T47D (cell line): ENCODE results near the gene TBKBP1.

ENCODE experiments used
- DNase-seq, 2 experiments: peaks; one replicate each; pipeline versions ENCODE4 v3.0.0 to v3.0.0-alpha.2; 2011 to 2012; ENCODE audit warnings: low read depth in 1 of 2, low spot score in 1 of 2
- JUND ChIP-seq: IDR thresholded peaks from 2 replicates; pipeline ENCODE4 v1.6.1; 2012; ENCODE audit warnings: low read depth
- in situ Hi-C: cut with HindIII; loops from 2 replicates; pipeline ENCODE4 v1.10.0; 2016; ENCODE audit warnings: low sequenced_read_pairs, low pct_unique_long_range_greater_than_20kb

Gene TBKBP1

GRCh38 chr17:47684535-47685193 lies 9.3 kb upstream of the TBKBP1 start:
- no peak for TF ChIP-seq JUND
- no peak for DNase-seq
- in situ Hi-C loops, result no loop called here

DNA sequence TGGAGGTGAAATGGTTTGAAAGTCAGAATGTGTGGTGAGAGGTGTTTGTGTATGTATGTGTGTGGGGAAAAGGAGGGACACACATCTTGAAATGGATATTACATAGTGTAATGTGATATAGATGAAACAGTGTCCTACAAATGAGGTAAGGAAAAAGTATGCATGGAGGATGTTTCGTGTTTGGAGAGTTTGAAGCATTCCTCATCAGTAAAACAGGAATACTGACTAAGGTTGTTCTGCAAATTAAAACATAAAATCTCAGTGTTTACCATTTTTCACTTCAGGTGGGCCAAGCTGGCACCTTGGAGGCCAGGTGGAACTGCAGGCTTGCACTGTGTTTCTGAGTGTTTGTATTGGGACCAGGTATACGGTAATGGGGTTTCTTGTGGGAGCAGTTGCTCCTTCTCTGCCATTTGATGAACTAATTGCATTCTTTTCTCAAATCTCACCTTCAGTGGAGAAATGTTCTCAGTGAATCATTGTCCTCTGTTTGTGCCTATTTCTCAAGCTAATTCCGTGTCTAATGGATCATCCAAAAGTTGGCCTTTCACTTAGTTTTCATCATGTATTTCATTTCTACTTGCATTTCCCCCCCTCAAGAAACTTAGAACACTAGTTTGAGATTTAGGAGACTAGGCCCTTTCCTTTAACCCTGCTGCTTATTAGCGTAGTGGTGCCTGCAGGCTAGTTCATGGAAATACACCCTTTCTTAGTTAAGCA lies 8.2 kb upstream of the TBKBP1 start:
- TF ChIP-seq JUND, result no peak
- in situ Hi-C loops, result no loop called here

DNA sequence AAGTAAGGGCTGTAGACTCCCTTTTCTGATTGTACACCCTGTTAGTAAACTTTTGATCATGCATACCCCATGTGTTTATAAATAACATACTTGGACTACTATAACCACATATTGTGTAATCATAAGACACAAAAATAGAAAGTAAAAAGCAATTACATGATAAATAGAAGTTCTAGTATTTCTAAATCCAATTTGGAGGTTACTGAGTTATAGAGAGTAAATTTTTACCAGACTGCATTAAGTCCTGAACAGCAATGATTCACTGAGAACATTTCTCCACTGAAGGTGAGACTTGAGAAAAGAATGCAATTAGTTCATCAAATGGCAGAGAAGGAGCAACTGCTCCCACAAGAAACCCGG lies 7.7 kb upstream of the TBKBP1 start:
- no peak for TF ChIP-seq JUND
- DNase-seq, result no peak
- in situ Hi-C loops, result no loop called here

More for the DNA sequence above, 8.2 kb upstream of the TBKBP1 start:
- no peak for DNase-seq

DNA sequence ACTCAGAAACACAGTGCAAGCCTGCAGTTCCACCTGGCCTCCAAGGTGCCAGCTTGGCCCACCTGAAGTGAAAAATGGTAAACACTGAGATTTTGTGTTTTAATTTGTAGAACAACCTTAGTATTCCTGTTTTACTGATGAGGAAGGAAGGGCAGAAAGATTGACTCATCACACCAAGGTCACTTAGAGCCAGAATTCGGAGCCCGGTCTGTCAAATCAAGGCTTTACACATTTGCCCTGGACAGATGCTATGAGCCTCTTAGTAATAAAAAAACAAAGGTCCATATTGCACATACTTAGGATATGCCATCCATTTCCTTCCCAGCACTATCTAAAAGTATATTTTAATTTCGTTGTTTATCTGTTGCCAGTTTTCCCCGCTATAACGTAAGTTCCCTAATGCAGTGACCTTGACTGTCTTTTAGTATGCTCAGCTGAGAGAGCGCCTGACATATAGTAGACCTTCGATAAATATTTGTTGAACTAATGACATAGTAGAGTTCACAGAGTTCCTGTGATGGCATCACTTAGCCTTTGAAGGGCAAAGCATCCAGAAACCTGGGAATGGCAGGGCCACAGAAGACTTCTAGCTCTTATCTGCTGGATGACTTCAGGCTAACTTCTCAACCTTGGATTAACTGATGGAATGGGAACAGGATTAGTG lies 7.2 kb upstream of the TBKBP1 start:
- in situ Hi-C loops, result no loop called here
- no peak for DNase-seq
- TF ChIP-seq JUND, result no peak

GRCh38 chr17:47687328-47687690 lies 6.7 kb upstream of the TBKBP1 start:
- no peak for TF ChIP-seq JUND
- in situ Hi-C loops, result no loop called here
- no peak for DNase-seq

GRCh38 chr17:47687748-47688147 lies 6.2 kb upstream of the TBKBP1 start:
- no peak for TF ChIP-seq JUND
- in situ Hi-C loops, result no loop called here
- no peak for DNase-seq

DNA sequence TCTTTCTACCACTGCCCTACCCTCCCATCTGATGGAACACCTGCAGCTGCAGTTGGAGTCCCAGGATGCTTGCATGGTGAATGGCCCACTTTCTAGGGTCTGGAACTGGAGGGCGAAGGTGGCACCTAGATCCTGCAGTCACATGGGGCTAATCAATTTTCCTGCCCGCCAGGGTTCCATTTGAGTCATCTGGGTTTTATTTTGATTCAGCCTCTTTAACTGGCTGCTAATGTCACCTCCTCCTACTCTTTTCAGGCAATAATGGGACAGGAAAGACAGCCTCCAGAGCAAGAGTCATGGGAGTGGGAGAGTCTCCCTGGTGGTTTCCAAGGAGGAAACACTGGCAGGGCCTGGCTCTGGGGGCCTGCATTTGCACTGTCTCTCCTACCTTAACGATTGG lies 3.8 kb upstream of the TBKBP1 start:
- in situ Hi-C loops, result no loop called here
- TF ChIP-seq JUND, result no peak
- no peak for DNase-seq

DNA sequence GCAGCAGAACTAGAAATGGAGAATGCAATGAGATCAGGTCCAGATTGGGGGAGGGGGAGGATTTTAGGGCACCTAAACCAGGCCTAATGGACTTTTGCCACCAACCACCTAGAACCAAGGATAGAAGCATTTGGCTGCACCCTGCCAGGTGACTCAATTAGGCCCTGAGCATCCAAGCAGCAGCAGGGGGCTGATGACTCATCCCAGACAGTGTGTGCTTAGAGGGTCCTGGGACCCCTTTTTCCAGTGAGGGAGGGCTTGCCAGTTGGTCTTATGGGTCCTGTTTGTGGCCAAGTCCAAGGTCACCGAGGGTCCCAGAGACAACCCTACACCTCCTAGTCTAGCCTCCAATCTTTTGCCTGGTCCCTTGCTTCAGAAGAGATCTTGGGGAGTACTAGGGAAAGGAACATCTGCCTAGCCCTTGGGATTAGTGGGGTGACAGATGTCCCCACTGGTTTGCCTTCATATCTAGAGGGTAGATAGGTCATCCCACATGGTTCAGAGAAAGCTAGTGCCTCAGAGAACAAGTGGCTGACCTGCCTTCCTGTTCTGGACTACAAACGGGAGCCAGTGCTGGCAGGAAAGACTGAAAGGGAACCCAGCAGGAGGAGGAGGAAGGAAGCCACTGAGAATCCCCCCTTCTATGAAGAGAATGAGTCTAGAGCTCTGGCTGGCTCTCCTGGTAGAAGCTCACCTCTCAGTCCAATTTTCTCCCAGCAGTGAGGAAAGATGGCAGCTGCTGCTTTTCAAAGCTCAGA lies 1.6 kb upstream of the TBKBP1 start:
- no peak for TF ChIP-seq JUND
- DNase-seq, result no peak
- in situ Hi-C loops, result no loop called here

- no peak for TF ChIP-seq JUND
- in situ Hi-C loops, result no loop called here
- no peak for DNase-seq
Measured at GRCh38 chr17:47692895-47693730, 848 bp upstream of the TBKBP1 start.

GRCh38 chr17:47694581-47695428 lies 844 bp downstream of the TBKBP1 start:
- no peak for TF ChIP-seq JUND
- in situ Hi-C loops, result no loop called here
- DNase-seq, result peak; percentile 69 to 87

- TF ChIP-seq JUND, result no peak
- in situ Hi-C loops, result no loop called here
Measured at GRCh38 chr17:47695429-47696376, 1.7 kb downstream of the TBKBP1 start.

More at GRCh38 chr17:47695429-47696376, 1.7 kb downstream of the TBKBP1 start:
- no peak for DNase-seq
